Chondrocyte (in vitro differentiated cells): ENCODE data around the gene FMR1. TPM values are rescaled to one million over a fixed set of nuclear protein-coding genes. Genes with fewer than 3 reads are reported as not detected.

Experiments used
- DNase-seq: peaks from one replicate; pipeline ENCODE4 v3.0.0; 2021; ENCODE audit warnings: mixed read lengths, low spot score
- H3K27ac Mint-ChIP-seq: one replicate; pipeline ENCODE4 v1.8.0; 2021; ENCODE audit warnings: mild to moderate bottlenecking, moderate library complexity, mixed read lengths; ENCODE audit not compliant: unreplicated experiment
- H3K27me3 Mint-ChIP-seq: 2 replicates; pipeline ENCODE4 v1.8.0; 2021; ENCODE audit warnings: low read depth, mixed read lengths
- H3K36me3 Mint-ChIP-seq: 2 replicates; pipeline ENCODE4 v1.8.0; 2021; ENCODE audit warnings: low read depth, mixed read lengths
- H3K4me1 Mint-ChIP-seq: 2 replicates; pipeline ENCODE4 v1.8.0; 2021; ENCODE audit warnings: low read depth, mild to moderate bottlenecking, mixed read lengths
- H3K4me3 Mint-ChIP-seq: one replicate; pipeline ENCODE4 v1.8.0; 2021; ENCODE audit warnings: mild to moderate bottlenecking, moderate library complexity, mixed read lengths; ENCODE audit not compliant: unreplicated experiment
- H3K9me3 Mint-ChIP-seq: 2 replicates; pipeline ENCODE4 v1.8.0; 2021; ENCODE audit warnings: low read depth, mixed read lengths
- total RNA-seq: library from RNA; stranded (reverse); gene quantifications from 3 replicates; pipeline ENCODE4 v1.2.1, GENCODE V29; 2021
- TF ChIP-seq, protein P1 (sequence below): fragments of 200-600 bp; sonication (generic); IDR thresholded peaks from 2 replicates; pipeline ENCODE4 v1.5.0; 2021; ENCODE audit warnings: antibody characterized with exemption, mild to moderate bottlenecking, moderate library complexity

FMR1 gene
- total RNA-seq, 1 donor from 2014 or later, result 34.6 TPM

DNA sequence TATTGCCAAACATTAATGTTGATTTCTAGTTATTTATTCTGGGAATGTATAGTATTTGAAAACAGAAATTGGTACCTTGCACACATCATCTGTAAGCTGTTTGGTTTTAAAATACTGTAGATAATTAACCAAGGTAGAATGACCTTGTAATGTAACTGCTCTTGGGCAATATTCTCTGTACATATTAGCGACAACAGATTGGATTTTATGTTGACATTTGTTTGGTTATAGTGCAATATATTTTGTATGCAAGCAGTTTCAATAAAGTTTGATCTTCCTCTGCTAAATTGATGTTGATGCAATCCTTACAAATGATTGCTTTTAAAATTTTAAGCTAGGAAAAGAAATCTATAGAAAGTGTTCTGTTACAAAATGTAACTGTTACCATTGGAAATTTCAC, 38.6 kb downstream of the FMR1 start:
- Mint-ChIP-seq H3K4me1 (no peaks in the 10 kb centered on the region), H3K27me3 (no peaks in the 10 kb centered on the region), H3K27ac (no peak overlapping the region), H3K4me3 (no peak overlapping the region), H3K36me3 (peaks cover 7% of the 10 kb centered on the region), H3K9me3 (peaks cover 3% of the 10 kb centered on the region)
- TF ChIP-seq, protein P1, sequence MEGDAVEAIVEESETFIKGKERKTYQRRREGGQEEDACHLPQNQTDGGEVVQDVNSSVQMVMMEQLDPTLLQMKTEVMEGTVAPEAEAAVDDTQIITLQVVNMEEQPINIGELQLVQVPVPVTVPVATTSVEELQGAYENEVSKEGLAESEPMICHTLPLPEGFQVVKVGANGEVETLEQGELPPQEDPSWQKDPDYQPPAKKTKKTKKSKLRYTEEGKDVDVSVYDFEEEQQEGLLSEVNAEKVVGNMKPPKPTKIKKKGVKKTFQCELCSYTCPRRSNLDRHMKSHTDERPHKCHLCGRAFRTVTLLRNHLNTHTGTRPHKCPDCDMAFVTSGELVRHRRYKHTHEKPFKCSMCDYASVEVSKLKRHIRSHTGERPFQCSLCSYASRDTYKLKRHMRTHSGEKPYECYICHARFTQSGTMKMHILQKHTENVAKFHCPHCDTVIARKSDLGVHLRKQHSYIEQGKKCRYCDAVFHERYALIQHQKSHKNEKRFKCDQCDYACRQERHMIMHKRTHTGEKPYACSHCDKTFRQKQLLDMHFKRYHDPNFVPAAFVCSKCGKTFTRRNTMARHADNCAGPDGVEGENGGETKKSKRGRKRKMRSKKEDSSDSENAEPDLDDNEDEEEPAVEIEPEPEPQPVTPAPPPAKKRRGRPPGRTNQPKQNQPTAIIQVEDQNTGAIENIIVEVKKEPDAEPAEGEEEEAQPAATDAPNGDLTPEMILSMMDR, result no peak
- DNase-seq, result no peak

GRCh38 chrX:147953976-147954375, 42.3 kb downstream of the FMR1 start:
- TF ChIP-seq, protein P1, result no peak
- peaks cover 4% of the 10 kb centered on the region for H3K4me1 Mint-ChIP-seq
- H3K27me3 Mint-ChIP-seq, result no peaks in the 10 kb centered on the region
- no peak overlapping the region for H3K27ac Mint-ChIP-seq
- DNase-seq, result no peak
- no peak overlapping the region for H3K4me3 Mint-ChIP-seq
- H3K9me3 Mint-ChIP-seq, result peaks cover 16% of the 10 kb centered on the region
- H3K36me3 Mint-ChIP-seq, result no peaks in the 10 kb centered on the region

DNA sequence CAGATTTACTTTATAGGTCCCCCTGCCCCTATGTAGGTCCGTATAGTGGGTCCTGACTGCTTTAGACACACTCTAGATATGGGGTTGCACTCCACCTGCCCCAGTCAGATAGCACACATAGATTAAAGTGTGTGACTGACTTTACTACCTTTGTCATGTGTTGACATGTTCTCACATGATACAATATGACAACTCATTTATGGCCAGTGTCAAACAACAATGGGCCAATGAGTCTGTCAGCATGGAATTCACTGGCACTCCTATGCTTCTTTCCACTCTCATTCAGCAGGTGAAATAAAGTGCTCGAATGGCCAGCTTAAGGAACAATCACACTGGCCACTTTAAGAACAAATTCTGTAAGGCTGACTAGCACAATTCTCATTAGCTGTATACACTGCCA, 45.6 kb downstream of the FMR1 start:
- no peak overlapping the region for H3K27ac Mint-ChIP-seq

GRCh38 chrX:147958291-147958690, 46.6 kb downstream of the FMR1 start:
- H3K4me3 Mint-ChIP-seq, result no peak overlapping the region
- TF ChIP-seq, protein P1, result no peak
- no peak overlapping the region for H3K27ac Mint-ChIP-seq
- DNase-seq, result no peak
- no peaks in the 10 kb centered on the region for H3K36me3 Mint-ChIP-seq
- peaks cover 4% of the 10 kb centered on the region for H3K4me1 Mint-ChIP-seq
- peaks cover 26% of the 10 kb centered on the region for H3K9me3 Mint-ChIP-seq
- no peaks in the 10 kb centered on the region for H3K27me3 Mint-ChIP-seq

More for the DNA sequence above, 45.6 kb downstream of the FMR1 start:
- no peaks in the 10 kb centered on the region for H3K36me3 Mint-ChIP-seq
- no peaks in the 10 kb centered on the region for H3K27me3 Mint-ChIP-seq
- H3K4me1 Mint-ChIP-seq, result peaks cover 4% of the 10 kb centered on the region
- no peak overlapping the region for H3K4me3 Mint-ChIP-seq
- no peak for DNase-seq
- H3K9me3 Mint-ChIP-seq, result peaks cover 24% of the 10 kb centered on the region
- TF ChIP-seq, protein P1, result no peak

DNA sequence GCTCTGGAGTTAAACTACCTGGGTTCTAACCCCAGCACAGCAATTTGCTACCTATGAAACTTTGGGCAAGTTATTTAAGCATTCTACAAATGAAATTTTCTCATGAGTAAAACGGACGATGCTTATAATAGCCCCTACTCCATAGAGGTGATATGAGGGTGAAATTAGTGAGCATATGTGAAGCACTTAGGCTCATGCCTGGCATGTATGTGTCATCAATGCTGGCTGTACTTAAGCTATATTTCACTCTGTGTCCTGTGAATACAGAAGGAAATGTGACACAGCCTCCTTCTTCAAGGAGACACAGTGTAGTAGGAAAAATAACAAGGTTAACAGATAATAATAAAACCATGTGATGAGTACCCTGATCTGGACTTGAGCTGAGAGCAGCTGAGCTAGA, 49.0 kb downstream of the FMR1 start:
- H3K9me3 Mint-ChIP-seq, result peaks cover 37% of the 10 kb centered on the region
- H3K27me3 Mint-ChIP-seq, result no peaks in the 10 kb centered on the region
- H3K4me3 Mint-ChIP-seq, result no peak overlapping the region
- no peak for DNase-seq
- H3K27ac Mint-ChIP-seq, result no peak overlapping the region
- TF ChIP-seq, protein P1, result no peak
- H3K4me1 Mint-ChIP-seq, result peaks cover 4% of the 10 kb centered on the region
- H3K36me3 Mint-ChIP-seq, result no peaks in the 10 kb centered on the region
